Activated T-helper 2 cell treated with anti-CD3 and anti-CD28 coated beads, Interferon-gamma antibody, Interleukin-2, Interleukin-4, amounts not matched to agents 10 μg/mL and 5 μg/mL and 100 μg/mL, durations not matched to agents 14 hours and 24 hours and 36 hours (primary cell): ENCODE measurements around the gene RFX2. TPM values are rescaled to one million over a fixed set of nuclear protein-coding genes. Genes with fewer than 3 reads are reported as not detected.

Experiments used
- DNase-seq: peaks from one replicate; pipeline ENCODE4 v3.0.0; 2021; ENCODE audit warnings: low spot score
- H3K27ac Mint-ChIP-seq: one replicate; pipeline ENCODE4 v1.8.0; 2021; ENCODE audit warnings: mixed read lengths
- H3K27me3 Mint-ChIP-seq: one replicate; pipeline ENCODE4 v1.8.0; 2021; ENCODE audit warnings: low read depth, mixed read lengths
- H3K36me3 Mint-ChIP-seq: one replicate; pipeline ENCODE4 v1.8.0; 2021; ENCODE audit warnings: low read depth, mixed read lengths
- H3K4me1 Mint-ChIP-seq: one replicate; pipeline ENCODE4 v1.8.0; 2021; ENCODE audit warnings: low read depth, mixed read lengths
- H3K4me3 Mint-ChIP-seq: one replicate; pipeline ENCODE4 v1.8.0; 2021; ENCODE audit warnings: low read depth, mild to moderate bottlenecking, moderate library complexity, mixed read lengths
- H3K9me3 Mint-ChIP-seq: one replicate; pipeline ENCODE4 v1.8.0; 2021; ENCODE audit warnings: mixed read lengths
- intact Hi-C: fragments of 100-400 bp; cut with micrococcal nuclease; formaldehyde crosslinking; loops from one replicate; pipeline ENCODE4 v1.15.1; 2023
- total RNA-seq: library from RNA; stranded (reverse); gene quantifications from 2 replicates; pipeline ENCODE4 v1.2.3, GENCODE V29; 2022

Gene RFX2
- total RNA-seq, 1 donor from 2014 or later = 8.7 TPM

- peak overlapping the region; percentile 22 for H3K27ac Mint-ChIP-seq
- DNase-seq = no peak
Measured at GRCh38 chr19:5943623-5944022, 166.7 kb downstream of the RFX2 start.

More at GRCh38 chr19:5943623-5944022, 166.7 kb downstream of the RFX2 start:
- Mint-ChIP-seq H3K4me1 (peaks cover 13% of the 10 kb centered on the region), H3K4me3 (no peak overlapping the region), H3K9me3 (no peaks in the 10 kb centered on the region), H3K36me3 (peaks cover 28% of the 10 kb centered on the region), H3K27me3 (no peaks in the 10 kb centered on the region)
- intact Hi-C loops = no loop called here

Other genes with a start within 250 kb of the RFX2 start
- gene FUT5, start 240.0 kb downstream of the RFX2 start, total RNA-seq = not detected in 2 replicates
- 230 and 246 TPM in 2 replicates for gene NDUFA11, start 206.7 kb downstream of the RFX2 start, total RNA-seq
- gene VMAC, start 205.6 kb downstream of the RFX2 start, total RNA-seq = 3.1 and 3.8 TPM in 2 replicates
- gene CAPS, start 196.2 kb downstream of the RFX2 start, total RNA-seq = 3.3 and 4.8 TPM in 2 replicates
- gene RANBP3, start 132.4 kb downstream of the RFX2 start, total RNA-seq = 98.2 and 105 TPM in 2 replicates
- not detected in 2 replicates for gene ACSBG2, start 25.2 kb upstream of the RFX2 start, total RNA-seq
- gene MLLT1, start 169.5 kb upstream of the RFX2 start, total RNA-seq = 58.7 and 61.8 TPM in 2 replicates
- 0.11 TPM in 2 replicates for gene ACER1, start 223.1 kb upstream of the RFX2 start, total RNA-seq